ENCODE results near the gene VPS11. TPM values are rescaled to one million over a fixed set of nuclear protein-coding genes. Genes with fewer than 3 reads are reported as not detected.

Gene VPS11
- total RNA-seq, 1 donor from 2014 or later: 21.4 TPM

- Histone ChIP-seq H3K27me3 (ENCODE audit: control insufficient read depth in 3 of 3, insufficient read depth in 3 of 3, low read length in 3 of 3) (no peaks in the 10 kb centered on the region), H3K4me1 (ENCODE audit: control insufficient read depth in 3 of 3, insufficient read depth in 3 of 3, low read length in 3 of 3) (peaks cover 22 to 35% (median 25%) of the 10 kb centered on the region in 3 donors), H3K9ac (ENCODE audit: low read depth in 1 of 3, low read length in 3 of 3) (peak overlapping the region; percentile 69 to 86 (median 71)), H3K36me3 (ENCODE audit: control insufficient read depth in 3 of 3, insufficient read depth in 3 of 3, low read length in 3 of 3) (peaks cover 20 to 28% (median 22%) of the 10 kb centered on the region in 3 donors), H3K9me3 (ENCODE audit: control insufficient read depth in 3 of 3, low read length in 3 of 3) (no peaks in the 10 kb centered on the region), H3K4me3 (ENCODE audit: low read length in 3 of 3) (peak overlapping the region; percentile 65 to 85 (median 77)), H3K27ac (ENCODE audit: low read depth, low read length) (no peak overlapping the region)
These were observed 40.7 kb downstream of the VPS11 start for GRCh38 chr11:119108146-119108856.

GRCh38 chr11:119108857-119109221 is 41.2 kb downstream of the VPS11 start:
- H3K9ac ChIP-seq (ENCODE audit: low read depth in 1 of 3, low read length in 3 of 3): peak overlapping the region in 2 of 3 donors; percentile 68 to 86
- H3K4me3 ChIP-seq (ENCODE audit: low read length in 3 of 3): peak overlapping the region; percentile 31 to 85 (median 77)
- H3K9me3 ChIP-seq (ENCODE audit: control insufficient read depth in 3 of 3, low read length in 3 of 3): no peaks in the 10 kb centered on the region
- no peak overlapping the region for H3K27ac ChIP-seq (ENCODE audit: low read depth, low read length)
- peaks cover 24 to 31% (median 25%) of the 10 kb centered on the region in 3 donors for H3K36me3 ChIP-seq (ENCODE audit: control insufficient read depth in 3 of 3, insufficient read depth in 3 of 3, low read length in 3 of 3)
- H3K27me3 ChIP-seq (ENCODE audit: control insufficient read depth in 3 of 3, insufficient read depth in 3 of 3, low read length in 3 of 3): no peaks in the 10 kb centered on the region
- H3K4me1 ChIP-seq (ENCODE audit: control insufficient read depth in 3 of 3, insufficient read depth in 3 of 3, low read length in 3 of 3): peaks cover 20 to 30% (median 25%) of the 10 kb centered on the region in 3 donors

GRCh38 chr11:119109843-119110242 is 42.2 kb downstream of the VPS11 start:
- Histone ChIP-seq H3K9me3 (ENCODE audit: control insufficient read depth in 3 of 3, low read length in 3 of 3) (no peaks in the 10 kb centered on the region), H3K27me3 (ENCODE audit: control insufficient read depth in 3 of 3, insufficient read depth in 3 of 3, low read length in 3 of 3) (no peaks in the 10 kb centered on the region), H3K36me3 (ENCODE audit: control insufficient read depth in 3 of 3, insufficient read depth in 3 of 3, low read length in 3 of 3) (peaks cover 31 to 39% (median 32%) of the 10 kb centered on the region in 3 donors), H3K4me1 (ENCODE audit: control insufficient read depth in 3 of 3, insufficient read depth in 3 of 3, low read length in 3 of 3) (peaks cover 20 to 26% (median 25%) of the 10 kb centered on the region in 3 donors), H3K27ac (ENCODE audit: low read depth, low read length) (no peak overlapping the region), H3K9ac (ENCODE audit: low read depth in 1 of 3, low read length in 3 of 3) (no peak overlapping the region), H3K4me3 (ENCODE audit: low read length in 3 of 3) (no peak overlapping the region)

- Histone ChIP-seq H3K36me3 (ENCODE audit: control insufficient read depth in 3 of 3, insufficient read depth in 3 of 3, low read length in 3 of 3) (peaks cover 31 to 39% (median 33%) of the 10 kb centered on the region in 3 donors), H3K4me1 (ENCODE audit: control insufficient read depth in 3 of 3, insufficient read depth in 3 of 3, low read length in 3 of 3) (peaks cover 20 to 26% (median 25%) of the 10 kb centered on the region in 3 donors), H3K27me3 (ENCODE audit: control insufficient read depth in 3 of 3, insufficient read depth in 3 of 3, low read length in 3 of 3) (no peaks in the 10 kb centered on the region), H3K9me3 (ENCODE audit: control insufficient read depth in 3 of 3, low read length in 3 of 3) (no peaks in the 10 kb centered on the region), H3K4me3 (ENCODE audit: low read length in 3 of 3) (no peak overlapping the region), H3K9ac (ENCODE audit: low read depth in 1 of 3, low read length in 3 of 3) (no peak overlapping the region), H3K27ac (ENCODE audit: low read depth, low read length) (no peak overlapping the region)
These were observed 42.8 kb downstream of the VPS11 start for GRCh38 chr11:119110439-119110838.

- Histone ChIP-seq H3K36me3 (ENCODE audit: control insufficient read depth in 3 of 3, insufficient read depth in 3 of 3, low read length in 3 of 3) (peaks cover 35 to 45% (median 43%) of the 10 kb centered on the region in 3 donors), H3K27ac (ENCODE audit: low read depth, low read length) (no peak overlapping the region), H3K9me3 (ENCODE audit: control insufficient read depth in 3 of 3, low read length in 3 of 3) (no peaks in the 10 kb centered on the region), H3K4me1 (ENCODE audit: control insufficient read depth in 3 of 3, insufficient read depth in 3 of 3, low read length in 3 of 3) (peaks cover 18 to 24% (median 20%) of the 10 kb centered on the region in 3 donors), H3K27me3 (ENCODE audit: control insufficient read depth in 3 of 3, insufficient read depth in 3 of 3, low read length in 3 of 3) (no peaks in the 10 kb centered on the region), H3K4me3 (ENCODE audit: low read length in 3 of 3) (no peak overlapping the region), H3K9ac (ENCODE audit: low read depth in 1 of 3, low read length in 3 of 3) (no peak overlapping the region)
These were observed 43.8 kb downstream of the VPS11 start for GRCh38 chr11:119111361-119111925.

- H3K9me3 ChIP-seq (ENCODE audit: control insufficient read depth in 3 of 3, low read length in 3 of 3): no peaks in the 10 kb centered on the region
- peaks cover 35 to 47% (median 44%) of the 10 kb centered on the region in 3 donors for H3K36me3 ChIP-seq (ENCODE audit: control insufficient read depth in 3 of 3, insufficient read depth in 3 of 3, low read length in 3 of 3)
- no peak overlapping the region for H3K9ac ChIP-seq (ENCODE audit: low read depth in 1 of 3, low read length in 3 of 3)
- no peak overlapping the region for H3K4me3 ChIP-seq (ENCODE audit: low read length in 3 of 3)
- H3K27ac ChIP-seq (ENCODE audit: low read depth, low read length): no peak overlapping the region
- H3K27me3 ChIP-seq (ENCODE audit: control insufficient read depth in 3 of 3, insufficient read depth in 3 of 3, low read length in 3 of 3): no peaks in the 10 kb centered on the region
- peaks cover 12 to 18% (median 15%) of the 10 kb centered on the region in 3 donors for H3K4me1 ChIP-seq (ENCODE audit: control insufficient read depth in 3 of 3, insufficient read depth in 3 of 3, low read length in 3 of 3)
These were observed 44.8 kb downstream of the VPS11 start for GRCh38 chr11:119112314-119113020.

- Histone ChIP-seq H3K27ac (ENCODE audit: low read depth, low read length) (no peak overlapping the region), H3K4me1 (ENCODE audit: control insufficient read depth in 3 of 3, insufficient read depth in 3 of 3, low read length in 3 of 3) (peaks cover 3 to 6% (median 5%) of the 10 kb centered on the region in 3 donors), H3K9ac (ENCODE audit: low read depth in 1 of 3, low read length in 3 of 3) (no peak overlapping the region), H3K4me3 (ENCODE audit: low read length in 3 of 3) (no peak overlapping the region), H3K27me3 (ENCODE audit: control insufficient read depth in 3 of 3, insufficient read depth in 3 of 3, low read length in 3 of 3) (no peaks in the 10 kb centered on the region), H3K9me3 (ENCODE audit: control insufficient read depth in 3 of 3, low read length in 3 of 3) (no peaks in the 10 kb centered on the region), H3K36me3 (ENCODE audit: control insufficient read depth in 3 of 3, insufficient read depth in 3 of 3, low read length in 3 of 3) (peaks cover 35 to 47% (median 44%) of the 10 kb centered on the region in 3 donors)
These were observed 46.1 kb downstream of the VPS11 start for GRCh38 chr11:119113716-119114115.

GRCh38 chr11:119114351-119114750 is 46.7 kb downstream of the VPS11 start:
- Histone ChIP-seq H3K36me3 (ENCODE audit: control insufficient read depth in 3 of 3, insufficient read depth in 3 of 3, low read length in 3 of 3) (peaks cover 35 to 47% (median 44%) of the 10 kb centered on the region in 3 donors), H3K27ac (ENCODE audit: low read depth, low read length) (no peak overlapping the region), H3K9ac (ENCODE audit: low read depth in 1 of 3, low read length in 3 of 3) (no peak overlapping the region), H3K4me1 (ENCODE audit: control insufficient read depth in 3 of 3, insufficient read depth in 3 of 3, low read length in 3 of 3) (no peaks in the 10 kb centered on the region), H3K4me3 (ENCODE audit: low read length in 3 of 3) (no peak overlapping the region), H3K27me3 (ENCODE audit: control insufficient read depth in 3 of 3, insufficient read depth in 3 of 3, low read length in 3 of 3) (no peaks in the 10 kb centered on the region), H3K9me3 (ENCODE audit: control insufficient read depth in 3 of 3, low read length in 3 of 3) (no peaks in the 10 kb centered on the region)

GRCh38 chr11:119115484-119116234 is 48.0 kb downstream of the VPS11 start:
- peaks cover 1 to 3% (median 2%) of the 10 kb centered on the region in 3 donors for H3K4me1 ChIP-seq (ENCODE audit: control insufficient read depth in 3 of 3, insufficient read depth in 3 of 3, low read length in 3 of 3)
- no peak overlapping the region for H3K9ac ChIP-seq (ENCODE audit: low read depth in 1 of 3, low read length in 3 of 3)
- H3K36me3 ChIP-seq (ENCODE audit: control insufficient read depth in 3 of 3, insufficient read depth in 3 of 3, low read length in 3 of 3): peaks cover 31 to 44% (median 41%) of the 10 kb centered on the region in 3 donors
- no peak overlapping the region for H3K4me3 ChIP-seq (ENCODE audit: low read length in 3 of 3)
- no peaks in the 10 kb centered on the region for H3K27me3 ChIP-seq (ENCODE audit: control insufficient read depth in 3 of 3, insufficient read depth in 3 of 3, low read length in 3 of 3)
- no peak overlapping the region for H3K27ac ChIP-seq (ENCODE audit: low read depth, low read length)
- H3K9me3 ChIP-seq (ENCODE audit: control insufficient read depth in 3 of 3, low read length in 3 of 3): no peaks in the 10 kb centered on the region

All from skeletal muscle tissue (tissue), 4 donors.